GM18505 (cell line): ENCODE measurements around the gene WDR17.

ENCODE experiments used
- ATAC-seq: cut with Tn5 transposase; IDR thresholded peaks from one replicate; pipeline ENCODE4 v1.9.1; 2021; ENCODE audit not compliant: unreplicated experiment
- POLR2A ChIP-seq: IDR thresholded peaks from 4 replicates; pipeline ENCODE4 v1.6.1; 2011; ENCODE audit warnings: borderline replicate concordance; ENCODE audit not compliant: insufficient read depth, insufficient read length; ENCODE audit errors: extremely low read depth

WDR17 gene

DNA sequence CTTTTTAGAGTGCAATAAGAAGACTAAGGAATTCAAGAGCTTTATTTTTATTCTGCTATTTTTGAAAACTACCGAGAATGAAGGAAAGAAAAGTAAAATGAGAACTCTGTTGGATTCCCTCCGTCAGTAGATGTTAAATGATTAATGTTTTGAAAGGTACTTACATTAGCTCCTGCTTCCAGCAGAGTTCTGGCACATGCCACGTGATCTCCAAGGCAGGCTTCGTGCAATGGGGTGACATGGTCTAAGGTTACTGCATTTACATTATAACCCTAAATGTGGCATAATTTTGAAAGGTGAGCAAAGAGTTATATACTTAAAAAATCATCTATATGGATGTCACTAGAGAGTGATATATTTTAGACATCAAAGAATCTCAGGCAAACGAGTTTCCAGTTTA is 156.5 kb downstream of the WDR17 start:
- ATAC-seq, result no peak
- no peak for TF ChIP-seq POLR2A

DNA sequence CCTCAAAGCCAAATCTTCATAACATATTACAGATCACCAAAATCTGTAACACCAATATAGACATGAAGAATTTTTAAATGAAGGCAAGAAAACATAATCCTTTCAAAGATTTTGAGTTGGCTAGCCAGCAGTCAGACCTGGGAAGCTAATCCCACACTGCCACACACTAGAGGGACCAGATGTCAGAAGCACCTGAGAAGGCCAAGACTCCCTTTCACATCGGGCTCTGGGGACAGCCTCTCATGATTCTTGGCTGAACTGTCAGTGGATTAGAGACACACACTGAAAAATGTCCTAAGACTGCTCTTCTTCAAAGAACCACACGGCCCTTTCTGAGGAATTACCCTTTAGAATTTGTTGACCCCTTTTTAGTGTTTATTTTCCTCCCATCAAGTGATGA is 157.9 kb downstream of the WDR17 start:
- no peak for TF ChIP-seq POLR2A
- ATAC-seq, result no peak

DNA sequence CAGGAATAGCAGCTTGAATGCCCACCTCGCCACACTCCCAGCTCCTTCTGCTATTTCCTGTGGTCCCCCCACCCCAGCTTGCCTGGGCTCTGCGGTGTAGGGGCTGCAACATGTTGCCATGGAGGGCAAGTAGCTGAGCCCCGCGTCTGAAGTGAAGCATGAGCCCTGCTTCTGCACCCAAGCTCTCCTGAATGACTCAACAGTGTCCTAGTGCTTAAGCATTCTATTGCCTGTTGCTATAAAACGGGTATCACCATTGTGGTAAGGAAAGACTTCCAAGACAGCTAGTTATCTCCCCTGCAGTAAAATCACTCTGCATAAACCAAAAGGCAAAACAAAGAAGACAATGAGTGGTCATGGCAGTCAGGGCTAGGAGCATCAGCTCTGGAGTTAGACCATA is 161.1 kb downstream of the WDR17 start:
- no peak for ATAC-seq
- no peak for TF ChIP-seq POLR2A

DNA sequence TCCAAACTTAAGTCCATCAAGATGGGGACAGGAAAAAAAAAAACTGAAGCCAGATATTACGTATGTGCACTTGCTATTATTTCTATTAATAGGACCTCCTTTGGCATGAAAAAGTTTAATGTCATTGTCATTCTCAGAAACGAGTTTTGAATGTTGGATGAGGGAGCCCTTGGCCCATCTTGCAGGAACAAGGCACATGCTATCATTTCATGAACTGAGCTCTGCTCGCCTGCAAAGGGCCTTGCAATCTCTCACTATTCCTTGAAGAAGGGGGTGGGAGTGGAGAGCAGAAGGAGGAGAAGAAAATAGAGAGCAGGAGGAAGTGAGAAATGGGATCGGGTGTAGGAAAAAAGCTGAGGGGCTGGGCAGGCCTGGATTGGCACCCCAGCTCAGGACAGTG is 164.0 kb downstream of the WDR17 start:
- no peak for TF ChIP-seq POLR2A
- no peak for ATAC-seq
